HepG2 (cell line): ENCODE data around the gene ITK. TPM values are rescaled to one million over a fixed set of nuclear protein-coding genes. Genes with fewer than 3 reads are reported as not detected.

Experiments used
- ARNT2 ChIP-seq: sonication (generic); formaldehyde crosslinking; IDR thresholded peaks from 2 replicates; pipeline ENCODE4 v1.8.0; 2022; ENCODE audit warnings: mild to moderate bottlenecking, low read depth, missing genetic modification reagents, moderate library complexity
- HNF4A ChIP-seq: sonication (generic); formaldehyde crosslinking; IDR thresholded peaks from 2 replicates; pipeline ENCODE4 v1.4.0; 2020; ENCODE audit warnings: missing genetic modification reagents
- ISX ChIP-seq: sonication (generic); formaldehyde crosslinking; conservative IDR thresholded peaks from 2 replicates; pipeline ENCODE4 v1.5.0; 2020; ENCODE audit warnings: missing genetic modification reagents
- MBD4 ChIP-seq: IDR thresholded peaks from 2 replicates; pipeline ENCODE4 v1.6.1; 2012; ENCODE audit warnings: low read length, inconsistent platforms, borderline replicate concordance
- MBNL3 ChIP-seq: fragments of 250-450 bp; sonication (Bioruptor Pico); conservative IDR thresholded peaks from 2 replicates; pipeline ENCODE4 v1.8.0; 2022; ENCODE audit warnings: mild to moderate bottlenecking, inconsistent platforms
- MTERF4 ChIP-seq: sonication (generic); formaldehyde crosslinking; IDR thresholded peaks from 2 replicates; pipeline ENCODE4 v1.8.0; 2023; ENCODE audit warnings: mild to moderate bottlenecking, missing genetic modification reagents
- SAP130 ChIP-seq: IDR thresholded peaks from 2 replicates; pipeline ENCODE4 v1.6.1; 2016; ENCODE audit warnings: low read depth
- YY1 ChIP-seq: IDR thresholded peaks from 2 replicates; pipeline ENCODE4 v1.6.1; 2011; ENCODE audit warnings: low read length, low read depth, moderate library complexity, mild to moderate bottlenecking; ENCODE audit not compliant: insufficient read depth, insufficient replicate concordance
- ZFX ChIP-seq: sonication (generic); formaldehyde crosslinking; IDR thresholded peaks from 2 replicates; pipeline ENCODE4 v1.4.0; 2020; ENCODE audit warnings: mild to moderate bottlenecking, low read depth, missing genetic modification reagents, moderate library complexity
- ZNF136 ChIP-seq: sonication (generic); formaldehyde crosslinking; IDR thresholded peaks from 2 replicates; pipeline ENCODE4 v1.8.1; 2022; ENCODE audit warnings: low read depth, mild to moderate bottlenecking, moderate library complexity, missing genetic modification reagents
- ZNF446 ChIP-seq: sonication (generic); formaldehyde crosslinking; IDR thresholded peaks from 2 replicates; pipeline ENCODE4 v1.5.0; 2020; ENCODE audit warnings: mild to moderate bottlenecking, missing genetic modification reagents
- ZNF607 ChIP-seq: sonication (generic); formaldehyde crosslinking; IDR thresholded peaks from 2 replicates; pipeline ENCODE4 v1.5.1; 2020; ENCODE audit warnings: missing genetic modification reagents, mild to moderate bottlenecking, borderline replicate concordance
- polyA plus RNA-seq, 8 experiments: library from polyadenylated mRNA; depleted of rRNA in 3 of 8; stranded (reverse) in 7 of 8; unstranded in 1 of 8; fragments of >200 nt; fragmentation: Illumina TruSeq in 4 of 8; extraction: Trizol in 4 of 8; gene quantifications; 2 replicates each; pipeline versions ENCODE4 v1.2.1 to v1.2.3, GENCODE V29; 2011 to 2016; ENCODE audit warnings: low read depth in 4 of 8, missing spikeins in 1 of 8, mixed read lengths in 1 of 8; ENCODE audit not compliant: insufficient read depth in 1 of 8
- total RNA-seq, 5 experiments: library from RNA; depleted of rRNA; stranded (reverse); fragments of >200 nt; fragmentation: Illumina TruSeq; extraction: Trizol; gene quantifications; 2 replicates each; pipeline ENCODE4 v1.2.3, GENCODE V29; 2016; ENCODE audit warnings: low read depth in 1 of 5
- TF ChIP-seq, protein P1 (sequence below), 2 experiments: sonication (generic) in 1 of 2; formaldehyde crosslinking in 1 of 2; IDR thresholded peaks; 2 replicates each; pipeline versions ENCODE4 v1.4.0 to v1.6.1; 2018 to 2020; ENCODE audit warnings: missing genetic modification reagents in 2 of 2, borderline replicate concordance in 1 of 2, low read depth in 1 of 2, mild to moderate bottlenecking in 1 of 2, missing biosample characterization in 1 of 2
- TF ChIP-seq, protein P2 (sequence below): sonication (generic); formaldehyde crosslinking; IDR thresholded peaks from 2 replicates; pipeline ENCODE4 v1.8.1; 2022; ENCODE audit warnings: mild to moderate bottlenecking, missing genetic modification reagents

Gene ITK
- total and polyA plus RNA-seq, 2 of the 13 experiments (the other 11 are each of a cell fraction or from before 2014, with no cell fraction given): 0.01 TPM; not detected in 1

GRCh38 chr5:157142317-157143126 lies 38.1 kb upstream of the ITK start, which contains the start of gene MED7 (continued):
- no peak for TF ChIP-seq HNF4A (CRISPR knock-in tag)
- TF ChIP-seq, protein P1, sequence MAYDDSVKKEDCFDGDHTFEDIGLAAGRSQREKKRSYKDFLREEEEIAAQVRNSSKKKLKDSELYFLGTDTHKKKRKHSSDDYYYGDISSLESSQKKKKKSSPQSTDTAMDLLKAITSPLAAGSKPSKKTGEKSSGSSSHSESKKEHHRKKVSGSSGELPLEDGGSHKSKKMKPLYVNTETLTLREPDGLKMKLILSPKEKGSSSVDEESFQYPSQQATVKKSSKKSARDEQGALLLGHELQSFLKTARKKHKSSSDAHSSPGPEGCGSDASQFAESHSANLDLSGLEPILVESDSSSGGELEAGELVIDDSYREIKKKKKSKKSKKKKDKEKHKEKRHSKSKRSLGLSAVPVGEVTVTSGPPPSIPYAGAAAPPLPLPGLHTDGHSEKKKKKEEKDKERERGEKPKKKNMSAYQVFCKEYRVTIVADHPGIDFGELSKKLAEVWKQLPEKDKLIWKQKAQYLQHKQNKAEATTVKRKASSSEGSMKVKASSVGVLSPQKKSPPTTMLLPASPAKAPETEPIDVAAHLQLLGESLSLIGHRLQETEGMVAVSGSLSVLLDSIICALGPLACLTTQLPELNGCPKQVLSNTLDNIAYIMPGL (CRISPR knock-in tag; IDR thresholded peaks at IDR 0.05; ENCODE audit: borderline replicate concordance in 1 of 2, low read depth in 1 of 2): peak in 1 of 2 experiments; percentile 50; a peak in 1 of 4 replicates
- no peak for TF ChIP-seq MBNL3 (CRISPR knock-in tag)
- TF ChIP-seq ZNF136 (CRISPR knock-in tag): 0 out of 2 replicates have a peak, but pooled peaks have one; percentile 51
- peak; percentile 45 for TF ChIP-seq YY1
- TF ChIP-seq ZFX (CRISPR knock-in tag): peak; percentile 80
- peak; percentile 35; the same call in 1 of the 2 replicates for TF ChIP-seq ZNF446
- peak; percentile 73; the same call in 1 of the 2 replicates for TF ChIP-seq SAP130 (CRISPR knock-in tag)
- TF ChIP-seq MTERF4 (CRISPR knock-in tag): no peak
- TF ChIP-seq ISX: no peak
- TF ChIP-seq ARNT2 (CRISPR knock-in tag): 0 out of 2 replicates have a peak, but pooled peaks have one; percentile 51
- TF ChIP-seq, protein P2, sequence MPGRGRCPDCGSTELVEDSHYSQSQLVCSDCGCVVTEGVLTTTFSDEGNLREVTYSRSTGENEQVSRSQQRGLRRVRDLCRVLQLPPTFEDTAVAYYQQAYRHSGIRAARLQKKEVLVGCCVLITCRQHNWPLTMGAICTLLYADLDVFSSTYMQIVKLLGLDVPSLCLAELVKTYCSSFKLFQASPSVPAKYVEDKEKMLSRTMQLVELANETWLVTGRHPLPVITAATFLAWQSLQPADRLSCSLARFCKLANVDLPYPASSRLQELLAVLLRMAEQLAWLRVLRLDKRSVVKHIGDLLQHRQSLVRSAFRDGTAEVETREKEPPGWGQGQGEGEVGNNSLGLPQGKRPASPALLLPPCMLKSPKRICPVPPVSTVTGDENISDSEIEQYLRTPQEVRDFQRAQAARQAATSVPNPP (CRISPR knock-in tag): no peak
- TF ChIP-seq ZNF607 (CRISPR knock-in tag): peak; percentile 73; the same call in 1 of the 2 replicates
- no peak for TF ChIP-seq MBD4
